Upper lobe of right lung (tissue), 1 donor: ENCODE measurements around the gene TRAPPC13. TPM values are rescaled to one million over a fixed set of nuclear protein-coding genes. Genes with fewer than 3 reads are reported as not detected.

ENCODE experiments used
- ATAC-seq: fragments of 200-7000 bp; cut with Tn5 transposase; one replicate; pipeline ENCODE4 v1.9.1; 2020; ENCODE audit warnings: mild to moderate bottlenecking, moderate library complexity
- DNase-seq: peaks from one replicate; pipeline ENCODE4 v3.0.0-alpha.2; 2020
- H3K27ac ChIP-seq: fragments of 200-600 bp; one replicate; pipeline ENCODE4 v1.8.0; 2022
- H3K27me3 ChIP-seq: fragments of 200-600 bp; one replicate; pipeline ENCODE4 v1.8.0; 2022; ENCODE audit warnings: mild to moderate bottlenecking
- H3K36me3 ChIP-seq: fragments of 200-600 bp; one replicate; pipeline ENCODE4 v1.8.0; 2022
- H3K4me1 ChIP-seq: fragments of 200-600 bp; one replicate; pipeline ENCODE4 v1.8.0; 2022
- H3K4me3 ChIP-seq: fragments of 200-600 bp; one replicate; pipeline ENCODE4 v1.8.0; 2022; ENCODE audit warnings: mild to moderate bottlenecking
- H3K9me3 ChIP-seq: fragments of 200-600 bp; one replicate; pipeline ENCODE4 v1.8.0; 2022
- intact Hi-C: fragments of 100-400 bp; cut with DNase I; formaldehyde crosslinking; loops from one replicate; pipeline ENCODE4 v1.11.0; 2022
- total RNA-seq: library from RNA; stranded (reverse); fragmentation: NEBNext Ultra II Directional; extraction: Animal tissue kit (Norgen Biotek cat#: 25700); gene quantifications from one replicate; pipeline ENCODE4 v1.2.1, GENCODE V29; 2021
- TF ChIP-seq, protein P1 (sequence below): fragments of 200-600 bp; IDR thresholded peaks from one replicate; pipeline ENCODE4 v1.8.0; 2022; ENCODE audit warnings: antibody characterized with exemption
- donor health status: DM: no; HTN: yes; CAD: no; lungs with severe emphysema.

The TRAPPC13 gene
- total RNA-seq, 1 donor from 2014 or later = 19.6 TPM

GRCh38 chr5:65704621-65705239 lies 79.9 kb downstream of the TRAPPC13 start:
- peaks cover 25% of the 10 kb centered on the region for H3K36me3 ChIP-seq
- no peaks in the 10 kb centered on the region for H3K27me3 ChIP-seq
- intact Hi-C loops = no loop called here
- H3K4me3 ChIP-seq = no peak overlapping the region
- no peak for ATAC-seq
- H3K9me3 ChIP-seq = no peaks in the 10 kb centered on the region
- DNase-seq = no peak
- H3K4me1 ChIP-seq = no peaks in the 10 kb centered on the region
- H3K27ac ChIP-seq = no peak overlapping the region
- TF ChIP-seq, protein P1, sequence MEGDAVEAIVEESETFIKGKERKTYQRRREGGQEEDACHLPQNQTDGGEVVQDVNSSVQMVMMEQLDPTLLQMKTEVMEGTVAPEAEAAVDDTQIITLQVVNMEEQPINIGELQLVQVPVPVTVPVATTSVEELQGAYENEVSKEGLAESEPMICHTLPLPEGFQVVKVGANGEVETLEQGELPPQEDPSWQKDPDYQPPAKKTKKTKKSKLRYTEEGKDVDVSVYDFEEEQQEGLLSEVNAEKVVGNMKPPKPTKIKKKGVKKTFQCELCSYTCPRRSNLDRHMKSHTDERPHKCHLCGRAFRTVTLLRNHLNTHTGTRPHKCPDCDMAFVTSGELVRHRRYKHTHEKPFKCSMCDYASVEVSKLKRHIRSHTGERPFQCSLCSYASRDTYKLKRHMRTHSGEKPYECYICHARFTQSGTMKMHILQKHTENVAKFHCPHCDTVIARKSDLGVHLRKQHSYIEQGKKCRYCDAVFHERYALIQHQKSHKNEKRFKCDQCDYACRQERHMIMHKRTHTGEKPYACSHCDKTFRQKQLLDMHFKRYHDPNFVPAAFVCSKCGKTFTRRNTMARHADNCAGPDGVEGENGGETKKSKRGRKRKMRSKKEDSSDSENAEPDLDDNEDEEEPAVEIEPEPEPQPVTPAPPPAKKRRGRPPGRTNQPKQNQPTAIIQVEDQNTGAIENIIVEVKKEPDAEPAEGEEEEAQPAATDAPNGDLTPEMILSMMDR = no peak

GRCh38 chr5:65707663-65708062 lies 82.8 kb downstream of the TRAPPC13 start:
- no peaks in the 10 kb centered on the region for H3K9me3 ChIP-seq
- TF ChIP-seq, protein P1 = no peak
- no peak overlapping the region for H3K27ac ChIP-seq
- no peaks in the 10 kb centered on the region for H3K27me3 ChIP-seq
- peaks cover 35% of the 10 kb centered on the region for H3K36me3 ChIP-seq
- H3K4me3 ChIP-seq = no peak overlapping the region
- H3K4me1 ChIP-seq = no peaks in the 10 kb centered on the region
- ATAC-seq (no peak), DNase-seq (no peak)
- intact Hi-C loops = no loop called here

- TF ChIP-seq, protein P1 = no peak
- no peak for DNase-seq
- intact Hi-C loops = no loop called here
- H3K27ac ChIP-seq = no peak overlapping the region
- H3K4me3 ChIP-seq = no peak overlapping the region
- no peak for ATAC-seq
- H3K9me3 ChIP-seq = no peaks in the 10 kb centered on the region
- H3K36me3 ChIP-seq = peaks cover 34% of the 10 kb centered on the region
- no peaks in the 10 kb centered on the region for H3K27me3 ChIP-seq
- no peaks in the 10 kb centered on the region for H3K4me1 ChIP-seq
Observed at GRCh38 chr5:65708145-65708544, 83.3 kb downstream of the TRAPPC13 start.

Other genes with a start within 250 kb of the TRAPPC13 start
- gene ADAMTS6, start 143.1 kb upstream of the TRAPPC13 start, total RNA-seq = 2.3 TPM
- 2.3 TPM for gene CENPK, start 61.9 kb upstream of the TRAPPC13 start, total RNA-seq
- gene PPWD1, start 61.7 kb upstream of the TRAPPC13 start, total RNA-seq = 33.6 TPM
- 14.7 TPM for gene TRIM23, start 694 bp upstream of the TRAPPC13 start, total RNA-seq
- 3.4 TPM for gene SHLD3, start within 50 bp of the TRAPPC13 start, total RNA-seq
- 10.8 TPM for gene SGTB, start 97.1 kb downstream of the TRAPPC13 start, total RNA-seq
- 15.8 TPM for gene NLN, start 97.2 kb downstream of the TRAPPC13 start, total RNA-seq